SIG-M5 treated with dmso at 0.1 percent for 504 hours (cell line): ENCODE data around the gene UBL4B.
A peak's percentile ranks its signal among the peaks of the same experiment; 100 is the strongest.
"Not testable (repeated sequence)": the region's sequence is repeated elsewhere in the genome, so short reads cannot be mapped to it uniquely, and the experiment has no call there.

Source experiments
- DNase-seq: peaks from one replicate; lab custom pipeline; 2025; ENCODE audit not compliant: unreplicated experiment; lab: John Stamatoyannopoulos, UW

Gene UBL4B, protein sequence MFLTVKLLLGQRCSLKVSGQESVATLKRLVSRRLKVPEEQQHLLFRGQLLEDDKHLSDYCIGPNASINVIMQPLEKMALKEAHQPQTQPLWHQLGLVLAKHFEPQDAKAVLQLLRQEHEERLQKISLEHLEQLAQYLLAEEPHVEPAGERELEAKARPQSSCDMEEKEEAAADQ

DNA sequence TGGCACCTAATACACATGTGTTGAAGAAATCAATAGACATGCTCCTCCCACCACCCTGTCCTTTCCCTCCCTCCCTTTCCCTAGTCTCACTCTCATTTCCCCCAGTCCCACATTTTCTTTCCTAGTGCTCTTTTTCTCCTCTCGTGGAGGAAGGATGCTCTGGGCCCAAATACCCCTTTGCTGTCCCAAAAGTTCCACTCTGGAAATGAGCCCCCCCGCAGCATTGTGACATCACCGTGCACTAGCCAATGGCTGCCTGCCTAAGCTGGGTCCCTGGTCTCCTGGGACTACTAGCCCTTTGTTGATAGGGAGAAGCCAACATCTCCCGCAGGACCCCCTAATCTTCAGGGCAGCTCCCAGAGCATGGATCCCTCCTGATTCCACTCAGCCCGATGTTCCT lies at the start of gene UBL4B:
Gene UBL4B, plus strand, starts transcription at position 301 of the 400 bp plus-strand sequence. Its CDS starts 92 bp downstream, at position 393.
- no peak for DNase-seq

DNA sequence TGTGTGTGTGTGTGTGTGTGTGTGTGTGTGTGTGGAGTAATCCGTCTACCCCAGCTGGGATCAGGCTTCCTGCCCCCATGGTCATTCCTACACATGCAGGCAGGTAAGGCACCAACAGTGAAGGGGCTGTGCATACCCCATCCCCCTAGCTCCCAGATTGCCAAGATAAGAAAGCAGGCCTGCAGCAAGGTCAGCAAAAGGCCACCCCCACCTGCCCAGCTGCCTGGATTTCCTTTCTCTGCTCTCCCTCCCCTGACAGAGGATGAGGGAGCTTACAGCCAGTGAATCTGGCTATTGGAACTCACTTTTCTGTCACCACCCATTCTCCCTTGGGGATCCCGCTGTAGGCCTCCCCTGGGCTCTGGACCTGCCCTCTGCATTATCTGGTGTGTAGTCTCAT lies 49.6 kb upstream of the UBL4B start:
- DNase-seq = no peak

DNA sequence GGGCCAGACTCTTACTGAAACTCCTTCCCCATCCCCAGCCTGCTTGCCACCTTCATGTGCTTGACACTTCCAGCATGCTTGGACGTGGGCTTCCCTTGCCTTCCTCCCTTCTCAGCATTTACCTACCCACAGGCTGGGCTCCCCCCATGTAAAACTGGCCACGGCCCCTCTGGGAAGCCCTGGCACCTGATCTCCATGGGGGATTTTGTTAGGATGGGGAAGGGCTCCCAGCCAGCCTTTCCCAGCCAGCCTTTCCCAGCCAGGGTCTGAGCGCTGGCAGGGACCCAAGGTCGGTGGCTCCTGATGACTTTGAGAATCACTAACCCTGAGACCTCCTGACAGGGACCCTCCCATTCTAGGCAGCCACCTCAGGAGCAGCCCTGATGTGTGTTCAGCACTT lies 48.5 kb upstream of the UBL4B start:
- DNase-seq = no peak

DNA sequence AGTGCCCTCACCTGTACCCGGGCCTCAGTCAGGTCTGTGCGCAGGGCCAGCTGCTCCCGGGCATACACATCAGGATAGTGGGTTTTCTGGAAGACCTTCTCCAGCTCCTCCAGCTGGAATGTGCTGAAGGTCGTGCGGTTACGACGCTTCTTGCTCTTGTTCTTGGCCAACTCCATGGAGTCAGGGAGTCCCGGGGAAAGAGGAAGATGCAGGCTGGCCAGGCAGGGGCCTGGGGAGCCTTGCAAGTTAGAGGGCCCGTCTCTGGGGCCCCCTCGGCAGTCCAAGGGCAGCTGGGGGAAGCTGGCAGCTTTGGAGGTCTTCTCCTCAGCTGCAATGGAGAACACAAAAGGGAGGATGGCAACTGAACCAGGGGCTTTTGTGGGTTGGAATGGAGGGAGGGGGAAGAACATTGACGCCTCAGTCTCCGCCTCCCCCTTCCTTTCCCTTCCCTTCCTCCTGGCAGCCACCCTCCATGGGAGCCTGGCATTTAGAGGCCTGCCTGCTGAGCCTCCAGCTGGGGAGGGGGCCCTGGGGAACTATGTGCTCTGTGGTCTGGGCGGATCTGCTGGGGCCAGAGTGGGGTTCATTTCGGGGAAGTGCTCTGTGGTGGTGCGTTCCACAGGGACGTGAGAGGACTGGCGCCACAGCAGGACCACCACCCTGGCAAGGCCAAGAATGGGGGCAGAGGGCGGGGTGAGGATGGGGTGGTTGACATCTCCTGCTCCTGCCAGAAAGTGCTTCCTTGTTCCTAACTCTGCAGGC lies 47.5 kb upstream of the UBL4B start:
- no peak for DNase-seq

DNA sequence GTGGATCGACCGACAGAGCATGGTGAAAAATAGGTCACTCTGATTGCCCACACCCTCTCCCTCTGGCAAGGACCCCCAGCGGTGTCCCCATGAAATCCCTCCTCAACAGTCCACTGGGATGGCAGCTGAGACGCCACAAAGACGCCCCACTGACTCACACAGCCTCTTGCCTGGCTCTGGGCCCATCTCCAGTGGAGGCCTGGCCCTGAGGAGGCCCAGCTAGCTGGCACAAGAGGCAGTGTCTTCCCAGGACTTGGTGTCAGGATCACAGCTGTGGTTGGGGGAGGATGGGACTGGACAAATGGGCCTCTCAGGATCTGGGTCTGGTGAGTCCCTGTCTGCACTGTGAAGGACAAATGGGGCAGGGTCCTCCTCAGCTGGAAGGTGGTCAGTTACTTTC lies 46.4 kb upstream of the UBL4B start:
- DNase-seq = no peak

DNA sequence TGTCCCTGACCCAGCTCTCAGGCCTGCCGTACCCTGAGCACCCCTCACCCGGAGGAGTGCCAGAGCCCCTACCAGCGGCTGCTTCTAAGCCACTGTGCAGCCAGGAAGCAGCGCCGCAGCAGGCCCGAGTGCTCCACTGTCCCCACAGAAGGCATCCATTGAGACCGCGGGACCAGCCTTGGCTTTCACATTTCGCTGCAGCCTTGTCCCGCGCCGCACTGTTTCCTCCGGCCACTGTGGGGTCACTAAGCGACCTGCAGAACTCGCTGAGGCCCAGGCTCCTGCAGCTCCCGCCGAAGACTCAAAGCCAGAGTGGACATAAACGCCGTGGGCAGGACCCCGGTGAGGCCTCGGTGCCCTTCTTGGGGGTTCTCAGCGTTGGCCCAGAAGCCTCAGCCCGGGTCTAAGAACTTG lies 44.8 kb upstream of the UBL4B start:
- DNase-seq = no peak

DNA sequence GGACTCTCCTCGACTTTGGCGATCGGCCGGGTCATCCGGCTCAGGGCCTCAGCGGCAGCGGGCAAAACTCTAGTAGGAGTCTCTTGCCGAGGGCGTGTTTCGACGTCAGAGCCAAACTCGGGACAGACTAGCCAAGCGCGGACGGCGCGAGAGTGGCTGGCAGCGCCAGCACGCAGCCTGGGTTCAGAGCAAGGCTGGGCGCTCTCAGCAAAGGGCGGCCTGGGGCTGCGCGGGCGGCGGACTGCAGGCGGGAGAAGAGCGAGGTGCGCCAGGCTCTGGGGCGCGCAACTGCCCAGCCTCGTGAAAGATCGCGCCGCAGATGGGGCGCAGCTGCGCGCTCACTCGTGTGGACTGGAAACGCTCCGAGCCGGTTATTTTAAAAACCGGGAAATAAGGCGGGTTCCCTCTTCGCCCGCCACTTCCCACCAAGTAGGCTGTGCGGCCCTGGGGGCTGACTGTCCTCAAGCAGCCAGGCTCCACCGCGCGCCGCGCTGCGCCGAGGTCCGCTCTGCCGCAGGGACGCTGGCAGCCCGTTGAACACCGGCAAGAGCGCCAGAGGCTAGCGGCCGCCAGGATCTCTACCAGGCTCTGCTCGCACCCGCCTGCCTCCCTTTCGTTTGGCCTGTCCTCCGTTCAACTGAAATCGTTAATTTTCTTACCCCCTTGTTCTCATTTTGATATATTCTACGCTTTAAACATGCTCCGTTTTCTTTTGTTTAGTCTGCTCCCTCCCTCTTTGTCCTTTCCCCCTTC lies 44.2 kb upstream of the UBL4B start:
- DNase-seq = no peak

DNA sequence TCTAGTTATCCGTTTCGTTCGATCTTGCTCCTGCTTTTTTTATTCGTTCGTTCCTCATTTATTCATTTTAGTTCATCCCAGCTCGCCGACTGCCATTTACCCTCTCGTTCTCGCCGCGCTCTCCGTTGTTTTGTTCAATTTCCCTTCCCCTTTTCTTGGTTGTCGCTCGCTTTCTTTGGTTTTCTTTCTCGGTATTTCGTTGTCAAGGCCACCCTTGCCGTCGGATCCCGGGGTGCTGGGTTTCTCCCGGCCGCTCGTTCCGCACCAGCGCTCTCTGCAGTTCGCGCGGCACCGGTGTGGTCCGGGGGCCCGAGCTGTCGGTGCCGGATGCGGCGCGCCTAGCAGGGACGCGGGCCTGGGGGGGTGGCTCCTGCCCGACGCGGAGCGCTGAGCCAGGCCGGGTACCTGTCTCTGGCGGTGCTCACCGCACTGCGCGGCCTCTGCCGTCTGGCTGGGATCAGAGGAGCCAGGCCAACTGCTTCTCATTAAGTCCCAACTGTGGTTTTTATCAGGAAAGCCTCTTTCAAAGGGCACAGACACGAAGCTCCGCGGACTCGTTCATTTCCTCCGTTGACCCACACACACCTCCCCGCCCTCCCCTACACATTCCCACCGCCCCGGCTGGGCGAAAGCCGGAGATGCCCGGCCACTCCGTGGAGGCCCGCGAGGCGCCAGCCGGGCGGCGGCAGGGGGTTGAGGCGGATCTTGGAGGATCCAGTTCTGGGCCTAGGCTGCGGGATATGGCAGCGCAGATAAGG lies 43.4 kb upstream of the UBL4B start:
- peak; percentile 14 for DNase-seq

DNA sequence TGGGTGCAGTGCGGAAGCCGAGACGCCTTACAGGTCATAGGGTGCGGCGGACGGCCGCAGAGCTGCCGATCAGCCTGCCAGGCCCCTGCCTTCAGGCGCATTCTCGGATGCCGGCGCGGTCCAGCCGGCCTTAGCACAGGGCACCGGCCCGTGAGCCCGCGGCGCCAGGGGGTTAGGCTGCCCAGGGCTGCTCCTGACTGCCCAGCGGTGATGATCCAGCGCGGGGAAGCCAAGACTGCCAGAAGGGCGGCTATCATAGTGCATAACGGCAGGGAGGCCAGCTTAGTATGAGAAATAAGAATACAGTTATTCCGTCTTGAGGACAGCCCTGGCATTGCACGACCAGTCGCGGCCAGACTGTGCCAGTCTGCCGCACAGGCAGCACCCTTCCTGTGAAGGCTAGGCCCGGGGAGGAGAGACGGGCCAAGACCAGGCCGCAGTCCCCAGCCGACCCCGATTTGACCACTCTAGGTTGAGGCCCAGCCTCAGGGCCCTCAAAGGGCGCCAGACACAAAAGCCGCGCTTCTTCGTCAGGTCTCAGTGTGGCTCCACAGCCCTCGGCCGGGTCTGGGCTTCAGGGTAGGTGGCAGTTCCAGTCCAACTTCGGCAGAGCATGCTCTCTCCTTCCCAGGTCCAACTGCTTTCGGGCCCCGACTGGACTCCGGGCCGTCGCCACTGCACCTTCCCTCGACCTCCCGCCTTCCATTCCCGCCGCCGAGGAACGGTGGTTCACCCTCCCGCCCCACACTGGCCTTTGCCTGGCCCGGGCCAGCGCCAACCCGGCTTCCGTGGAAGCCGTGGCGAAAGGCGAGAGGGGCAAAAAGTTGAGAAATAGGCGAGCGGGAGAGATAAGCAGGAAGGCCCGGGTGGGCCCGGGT lies 42.6 kb upstream of the UBL4B start:
- no peak for DNase-seq

DNA sequence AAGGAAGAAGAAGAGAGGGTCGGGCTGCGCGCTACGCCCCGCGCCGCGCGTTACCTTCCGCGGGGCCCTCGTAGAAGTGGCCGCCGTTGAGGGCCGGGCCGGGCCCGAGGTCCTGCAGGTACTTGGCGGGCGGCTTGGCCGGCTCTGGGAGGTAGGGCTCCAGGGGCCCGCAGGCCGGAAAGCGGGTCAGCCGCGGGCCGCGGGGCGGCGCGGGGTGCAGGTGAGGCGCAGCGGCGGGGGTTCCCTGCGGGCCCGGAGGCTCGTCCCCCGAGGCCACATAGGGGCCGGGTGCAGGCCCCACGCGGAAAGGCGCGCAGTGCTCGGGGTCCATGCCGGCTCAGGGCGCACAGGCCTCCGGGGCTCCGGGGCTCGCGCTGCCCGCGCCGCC lies 42.0 kb upstream of the UBL4B start:
- DNase-seq = no peak

DNA sequence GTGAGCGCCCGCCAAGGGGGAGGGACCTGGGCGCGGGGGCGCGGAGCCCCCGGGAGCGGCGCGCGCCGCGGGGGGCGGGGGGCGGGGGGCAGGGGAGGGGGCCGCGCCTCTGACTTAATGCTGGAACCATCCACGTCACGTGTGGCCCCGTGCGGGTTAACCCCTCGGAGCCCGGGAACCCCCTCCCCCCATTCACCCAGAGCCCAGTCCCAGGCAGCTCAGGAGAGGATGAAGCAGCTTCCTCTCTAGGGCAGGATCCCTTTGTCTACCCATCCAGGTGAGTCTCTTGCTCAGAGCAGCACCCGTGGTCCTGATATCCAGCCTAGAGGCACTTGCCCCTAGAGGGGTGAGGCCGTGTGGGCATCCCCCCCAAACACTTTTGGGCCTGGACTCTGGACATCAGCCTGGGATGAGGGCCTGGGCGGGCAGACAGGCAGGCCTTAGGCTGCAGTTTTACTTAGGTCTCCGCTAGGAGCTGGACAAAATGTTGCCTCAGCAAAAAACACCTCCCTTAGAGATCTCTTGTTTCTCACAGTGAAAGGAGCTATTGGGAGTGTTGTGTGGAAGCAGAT lies 41.5 kb upstream of the UBL4B start, which contains the start of gene ALX3:
Gene ALX3, minus strand, starts transcription at position 2 of the 572 bp plus-strand sequence. CDS start 60 bp downstream, outside the sequence.
- no peak for DNase-seq

DNA sequence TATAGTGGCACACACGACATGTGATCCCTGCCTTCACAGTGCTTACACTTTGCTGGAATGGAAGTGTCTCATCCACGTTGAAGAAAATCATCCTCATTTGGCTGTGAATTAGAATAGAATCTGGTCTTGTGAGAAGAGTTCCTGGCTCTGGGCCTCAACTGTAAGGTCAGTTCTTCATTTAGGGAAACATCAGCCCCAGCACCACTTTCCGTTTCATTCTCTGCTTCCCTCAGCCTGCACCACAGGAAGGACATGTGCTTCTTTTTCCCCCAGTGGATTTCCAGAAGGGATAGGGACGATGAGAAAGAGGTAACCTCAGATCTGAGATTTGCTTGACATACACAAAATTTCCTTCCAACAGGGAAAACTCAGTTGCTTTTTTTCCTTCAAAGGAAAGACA lies 38.1 kb upstream of the UBL4B start:
- DNase-seq = no peak

DNA sequence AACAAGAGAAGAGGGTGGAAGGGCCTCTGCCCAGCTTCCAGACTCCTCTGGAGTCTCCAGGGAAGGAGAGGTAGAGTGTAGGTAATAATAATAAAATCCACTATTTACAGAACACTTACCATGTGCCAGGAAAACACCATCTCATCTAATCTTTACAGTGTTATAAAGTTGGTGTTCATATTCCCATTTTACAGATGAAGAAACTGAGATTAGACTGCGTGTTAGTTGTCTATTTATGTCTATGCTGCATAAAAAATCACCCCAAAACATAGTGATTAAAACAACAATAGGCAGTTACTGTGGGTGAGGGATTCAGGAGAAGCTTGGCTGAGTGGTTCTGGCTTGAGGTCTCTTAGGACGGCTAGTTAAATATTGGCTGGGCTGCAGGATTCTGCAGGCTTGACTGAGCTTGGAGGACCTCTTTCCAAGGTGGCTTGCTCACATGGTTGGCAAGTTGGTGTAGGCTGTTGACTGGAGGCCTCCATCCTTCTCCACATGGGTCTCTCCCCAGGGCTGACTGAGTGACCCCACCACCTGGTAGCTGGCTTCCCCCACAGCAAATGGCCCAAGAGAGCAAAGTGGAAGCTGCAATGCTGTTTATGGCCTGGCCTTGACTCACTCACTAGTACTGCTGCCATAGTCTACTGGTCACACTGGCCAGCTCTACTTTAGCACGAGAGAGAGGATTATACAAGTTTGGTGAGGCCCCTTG lies 35.3 kb upstream of the UBL4B start:
- DNase-seq = no peak

DNA sequence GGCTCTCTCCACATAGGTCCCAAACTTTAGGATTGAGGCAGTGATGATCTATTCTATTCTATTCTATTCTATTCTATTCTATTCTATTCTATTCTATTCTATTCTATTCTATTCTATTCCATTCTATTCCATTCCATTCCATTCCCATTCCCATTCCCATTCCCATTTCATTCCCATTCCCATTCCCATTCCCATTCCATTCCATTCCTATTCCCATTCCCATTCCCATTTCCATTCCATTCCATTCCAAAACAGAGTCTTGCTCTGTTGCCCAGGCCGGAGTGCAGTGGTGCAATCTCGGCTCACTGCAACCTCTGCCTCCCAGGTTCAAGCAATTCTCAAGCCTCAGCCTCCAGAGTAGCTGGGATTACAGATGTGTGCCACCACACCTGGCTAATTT lies 32.2 kb upstream of the UBL4B start:
- not testable (repeated sequence) for DNase-seq

DNA sequence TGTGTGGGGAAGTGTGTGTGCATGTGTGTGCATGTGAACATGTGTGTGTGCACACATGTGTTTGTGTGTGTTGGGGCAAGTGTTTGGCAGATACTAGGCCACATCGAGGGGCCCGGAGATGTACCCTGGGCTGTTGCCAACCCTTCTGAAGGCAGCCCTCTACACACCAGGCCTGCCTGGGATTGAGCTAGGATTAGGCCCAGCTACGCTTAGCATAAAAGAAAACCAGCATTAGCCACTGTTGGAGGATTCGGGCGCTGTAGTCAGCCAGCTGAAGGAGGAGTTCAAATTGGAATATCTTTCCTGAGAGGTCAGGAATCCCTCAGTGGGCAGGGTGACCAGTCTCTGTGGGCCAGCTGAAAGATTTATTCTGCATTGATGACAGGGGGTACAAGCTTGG lies 31.2 kb upstream of the UBL4B start:
- DNase-seq = no peak

DNA sequence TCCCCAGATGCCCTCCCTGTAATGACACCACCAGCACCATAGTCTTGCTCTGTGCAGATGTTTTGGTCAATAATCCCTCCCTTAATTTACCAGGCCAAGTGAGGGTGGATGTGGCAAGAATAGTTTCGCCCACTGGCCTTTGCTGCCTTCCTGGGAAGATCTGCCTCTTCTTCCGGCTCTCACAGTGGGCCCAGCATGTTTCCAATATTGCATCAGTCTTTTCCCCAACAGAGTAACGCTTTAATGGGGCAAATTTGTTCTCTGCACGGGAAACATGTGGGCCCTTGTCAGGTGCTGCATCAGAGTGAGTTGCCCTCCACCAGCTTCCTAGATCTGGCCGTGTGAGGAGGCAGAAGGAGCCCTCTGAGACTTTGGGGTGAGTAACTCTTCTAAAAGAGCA lies 29.8 kb upstream of the UBL4B start:
- DNase-seq = no peak

DNA sequence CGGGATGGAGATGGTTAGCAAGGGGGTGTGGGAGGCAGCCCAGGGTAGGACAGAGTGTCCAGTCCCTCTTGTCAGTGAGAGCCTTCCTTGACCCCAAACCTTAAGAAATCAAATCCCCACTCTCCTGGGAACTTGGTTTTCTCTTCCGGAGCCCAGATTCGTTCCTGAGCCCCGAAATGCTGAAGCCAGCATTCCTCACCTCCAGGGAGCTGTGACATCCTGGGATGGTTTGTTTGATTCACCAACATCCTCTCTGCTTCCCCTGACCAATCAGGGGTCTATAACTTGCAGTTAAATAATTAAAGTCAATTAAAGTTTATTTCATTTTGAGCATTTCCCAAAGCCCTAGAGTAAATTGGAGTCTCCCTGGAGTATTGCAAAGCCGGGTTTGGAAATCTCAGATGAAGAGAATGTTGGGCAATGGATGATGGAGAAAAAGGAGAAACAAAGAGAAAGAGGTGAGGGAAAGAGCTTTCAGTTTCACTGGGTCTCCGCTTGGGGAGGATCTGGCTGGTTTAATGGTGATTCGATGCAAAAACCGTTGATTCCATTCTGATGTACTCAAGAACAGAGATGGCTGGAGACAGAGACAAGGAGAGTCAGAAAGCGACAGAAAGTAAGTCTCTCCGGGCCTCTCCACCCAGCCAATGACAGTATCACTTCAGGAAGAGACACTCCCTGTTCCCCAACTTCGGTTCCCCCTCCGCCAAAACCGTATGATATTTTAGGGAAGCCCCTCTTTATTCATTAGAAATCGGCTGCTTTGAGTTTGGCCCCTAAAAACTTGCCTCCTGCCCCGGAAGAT lies 29.0 kb upstream of the UBL4B start:
- DNase-seq = peak; percentile 24

DNA sequence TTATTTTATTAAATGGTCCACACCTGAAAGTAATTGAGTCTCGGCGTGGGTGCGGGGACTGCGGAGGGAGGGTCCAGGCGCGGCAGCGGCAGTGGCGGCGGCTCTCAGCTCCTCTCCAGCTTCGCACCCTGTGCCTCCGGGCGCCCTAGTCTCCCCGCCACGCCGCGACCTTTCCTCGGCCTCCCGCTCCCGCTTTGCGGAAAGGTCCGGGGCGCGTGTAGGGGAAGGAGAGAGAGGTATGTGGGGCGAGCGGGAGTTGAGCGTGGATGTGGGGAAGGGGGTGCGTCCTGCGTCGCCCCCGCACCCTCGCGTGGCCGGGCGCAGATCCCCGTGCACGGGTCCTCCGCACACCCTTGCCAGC lies 28.4 kb upstream of the UBL4B start:
- no peak for DNase-seq
